Caco-2 (cell line): ENCODE measurements around the gene C16orf78. TPM values are rescaled to one million over a fixed set of nuclear protein-coding genes. Genes with fewer than 3 reads are reported as not detected.

Experiments used
- BruUV-seq: library from RNA; stranded (reverse); fragments of 400-500 nt; replicated peaks from 2 replicates; lab custom pipeline; 2021; lab: Mats Ljungman, UMichigan
- CTCF ChIA-PET: fragments of 300-600 bp; sonication (Branson Sonifier 250); formaldehyde crosslinking; loops from one replicate; lab custom pipeline; 2022; ENCODE audit warnings: antibody characterized with exemption; lab: Charles Lee
- POLR2A ChIA-PET: fragments of 300-600 bp; sonication (Branson Sonifier 250); formaldehyde crosslinking; loops from one replicate; lab custom pipeline; 2022; ENCODE audit warnings: antibody characterized with exemption; lab: Charles Lee
- DNase-seq, 2 experiments: peaks; one replicate each; pipeline versions ENCODE4 v3.0.0 to v3.0.0-alpha.2; 2020 to 2022
- H3K27me3 ChIP-seq: replicated peaks from 2 replicates; pipeline ENCODE4 v1.6.0; 2011; ENCODE audit warnings: low read length; ENCODE audit not compliant: control insufficient read depth, insufficient read depth
- H3K36me3 ChIP-seq: 2 replicates; pipeline ENCODE4 v1.5.1; 2011; ENCODE audit warnings: low read length; ENCODE audit not compliant: control insufficient read depth, insufficient read depth
- H3K4me1 ChIP-seq: fragments of 250-450 bp; sonication (Bioruptor Pico); 2 replicates; pipeline ENCODE4 v1.5.1; 2020; ENCODE audit warnings: mild to moderate bottlenecking
- H3K4me3 ChIP-seq: 2 replicates; pipeline ENCODE4 v1.5.1; 2011; ENCODE audit warnings: low read depth, mild to moderate bottlenecking, control low read depth, low read length
- H3K9me3 ChIP-seq: fragments of 250-450 bp; sonication (Bioruptor Pico); 2 replicates; pipeline ENCODE4 v1.5.1; 2020; ENCODE audit warnings: mild to moderate bottlenecking, moderate library complexity
- H3K27ac Mint-ChIP-seq: one replicate; pipeline ENCODE4 v1.8.0; 2022; ENCODE audit warnings: mixed read lengths; ENCODE audit not compliant: unreplicated experiment
- H3K27me3 Mint-ChIP-seq: one replicate; pipeline ENCODE4 v1.8.0; 2022; ENCODE audit warnings: mixed read lengths; ENCODE audit not compliant: insufficient read depth, unreplicated experiment
- H3K36me3 Mint-ChIP-seq: one replicate; pipeline ENCODE4 v1.8.0; 2022; ENCODE audit warnings: mild to moderate bottlenecking, mixed read lengths; ENCODE audit not compliant: insufficient read depth, unreplicated experiment
- H3K4me1 Mint-ChIP-seq: one replicate; pipeline ENCODE4 v1.8.0; 2022; ENCODE audit warnings: low read depth, mixed read lengths; ENCODE audit not compliant: unreplicated experiment
- H3K4me3 Mint-ChIP-seq: one replicate; pipeline ENCODE4 v1.8.0; 2022; ENCODE audit warnings: mild to moderate bottlenecking, moderate library complexity, mixed read lengths; ENCODE audit not compliant: unreplicated experiment
- H3K9me3 Mint-ChIP-seq: one replicate; pipeline ENCODE4 v1.8.0; 2022; ENCODE audit warnings: mixed read lengths; ENCODE audit not compliant: unreplicated experiment
- CTCF ChIP-seq, 2 experiments: fragments of 200-600 bp in 1 of 2; IDR thresholded peaks; 1 replicate in 1 of 2; 2 replicates in 1 of 2; pipeline versions ENCODE4 v1.5.1 to v1.8.0; 2011 to 2022; ENCODE audit warnings: antibody characterized with exemption in 1 of 2, control low read depth in 1 of 2, inconsistent platforms in 1 of 2, low read depth in 1 of 2, low read length in 1 of 2, mild to moderate bottlenecking in 1 of 2, moderate library complexity in 1 of 2; ENCODE audit not compliant: insufficient read depth in 1 of 2, severe bottlenecking in 1 of 2, unreplicated experiment in 1 of 2
- intact Hi-C: fragments of 100-400 bp; cut with micrococcal nuclease; formaldehyde crosslinking; loops from one replicate; pipeline ENCODE4 v1.10.0; 2022; ENCODE audit not compliant: unreplicated experiment
- total RNA-seq: library from RNA; stranded (reverse); gene quantifications from 2 replicates; pipeline ENCODE4 v1.2.3, GENCODE V29; 2022

C16orf78 gene
- total RNA-seq, 1 experiment from 2014 or later = not detected

- no TSS peak for BruUV-seq
- intact Hi-C loops = no loop called here
Measured at GRCh38 chr16:49347476-49347875, 26.1 kb upstream of the C16orf78 start.

GRCh38 chr16:49348408-49349176 lies 25.0 kb upstream of the C16orf78 start:
- Histone ChIP-seq H3K9me3 (no peaks in the 10 kb centered on the region), H3K27me3 (no peaks in the 10 kb centered on the region), H3K4me1 (no peaks in the 10 kb centered on the region), H3K4me3 (no peak overlapping the region), H3K36me3 (no peaks in the 10 kb centered on the region)
- peak in 1 of 2 experiments; percentile 19 for DNase-seq
- no TSS peak for BruUV-seq
- Mint-ChIP-seq H3K27me3 (peaks cover 6% of the 10 kb centered on the region), H3K27ac (no peak overlapping the region), H3K4me1 (no peaks in the 10 kb centered on the region), H3K36me3 (no peaks in the 10 kb centered on the region), H3K4me3 (no peak overlapping the region), H3K9me3 (no peaks in the 10 kb centered on the region)
- TF ChIP-seq CTCF (IDR thresholded peaks at IDR 0.05; ENCODE audit: insufficient read depth in 1 of 2, low read depth in 1 of 2, low read length in 1 of 2, severe bottlenecking in 1 of 2, unreplicated experiment in 1 of 2) = peak in 1 of 2 experiments; percentile 24
- intact Hi-C loops = no loop called here
- ChIA-PET POLR2A (no interaction called here), CTCF (no interaction called here)

More at GRCh38 chr16:49347476-49347875, 26.1 kb upstream of the C16orf78 start:
- Histone ChIP-seq H3K36me3 (no peaks in the 10 kb centered on the region), H3K4me1 (no peaks in the 10 kb centered on the region), H3K9me3 (no peaks in the 10 kb centered on the region), H3K4me3 (no peak overlapping the region), H3K27me3 (no peaks in the 10 kb centered on the region)
- no peaks in the 10 kb centered on the region for H3K36me3 Mint-ChIP-seq
- DNase-seq = no peak
- ChIA-PET CTCF (no interaction called here), POLR2A (no interaction called here)
- no peaks in the 10 kb centered on the region for H3K9me3 Mint-ChIP-seq
- H3K27ac Mint-ChIP-seq = no peak overlapping the region
- H3K4me1 Mint-ChIP-seq = no peaks in the 10 kb centered on the region
- no peak overlapping the region for H3K4me3 Mint-ChIP-seq
- no peak for TF ChIP-seq CTCF (IDR thresholded peaks at IDR 0.05; ENCODE audit: insufficient read depth in 1 of 2, low read depth in 1 of 2, low read length in 1 of 2, severe bottlenecking in 1 of 2, unreplicated experiment in 1 of 2)
- H3K27me3 Mint-ChIP-seq = peaks cover 6% of the 10 kb centered on the region

GRCh38 chr16:49349446-49350168 lies 24.0 kb upstream of the C16orf78 start:
- POLR2A ChIA-PET = no interaction called here
- H3K9me3 Mint-ChIP-seq = no peaks in the 10 kb centered on the region
- no peak for DNase-seq
- H3K27ac Mint-ChIP-seq = no peak overlapping the region
- Histone ChIP-seq H3K9me3 (no peaks in the 10 kb centered on the region), H3K4me3 (no peak overlapping the region), H3K27me3 (no peaks in the 10 kb centered on the region), H3K36me3 (no peaks in the 10 kb centered on the region), H3K4me1 (no peaks in the 10 kb centered on the region)
- peaks cover 6% of the 10 kb centered on the region for H3K27me3 Mint-ChIP-seq
- H3K4me1 Mint-ChIP-seq = no peaks in the 10 kb centered on the region
- intact Hi-C loops = loop anchor here (1.0 to 5.0 kb wide), 2 partner anchors 447 to 662 kb away; no protein-coding TSS in a partner anchor
- BruUV-seq = no TSS peak
- CTCF ChIA-PET = interaction anchor here (1.1 kb wide), 2 partner anchors 8 to 663 kb away, joined by 3 read pairs; no protein-coding TSS in a partner anchor
- H3K36me3 Mint-ChIP-seq = no peaks in the 10 kb centered on the region
- TF ChIP-seq CTCF (IDR thresholded peaks at IDR 0.05; ENCODE audit: insufficient read depth in 1 of 2, low read depth in 1 of 2, low read length in 1 of 2, severe bottlenecking in 1 of 2, unreplicated experiment in 1 of 2) = no peak
- H3K4me3 Mint-ChIP-seq = no peak overlapping the region
